GM18907 (cell line): ENCODE data around the gene PRICKLE1.

ENCODE experiments used
- ATAC-seq: cut with Tn5 transposase; IDR thresholded peaks from one replicate; pipeline ENCODE4 v1.9.1; 2021; ENCODE audit warnings: mild to moderate bottlenecking, moderate library complexity; ENCODE audit not compliant: unreplicated experiment

PRICKLE1 gene

GRCh38 chr12:42590330-42590934, 886 bp upstream of the PRICKLE1 start:
- ATAC-seq, result no peak

GRCh38 chr12:42588524-42589464, 752 bp downstream of the PRICKLE1 start:
- peak; percentile 45 for ATAC-seq

- no peak for ATAC-seq
Observed at GRCh38 chr12:42587601-42588523, 1.7 kb downstream of the PRICKLE1 start.

GRCh38 chr12:42586268-42586667, 3.3 kb downstream of the PRICKLE1 start:
- ATAC-seq, result no peak

GRCh38 chr12:42585841-42586216, 3.7 kb downstream of the PRICKLE1 start:
- no peak for ATAC-seq

- ATAC-seq, result no peak
Observed at GRCh38 chr12:42585154-42585840, 4.2 kb downstream of the PRICKLE1 start.

GRCh38 chr12:42584651-42585111, 4.9 kb downstream of the PRICKLE1 start:
- ATAC-seq, result no peak

- ATAC-seq, result no peak
Observed at GRCh38 chr12:42583016-42583415, 6.5 kb downstream of the PRICKLE1 start.

- ATAC-seq, result no peak
Observed at GRCh38 chr12:42582498-42582897, 7.0 kb downstream of the PRICKLE1 start.

GRCh38 chr12:42582050-42582449, 7.5 kb downstream of the PRICKLE1 start:
- no peak for ATAC-seq

- no peak for ATAC-seq
Observed at GRCh38 chr12:42576374-42576773, 13.2 kb downstream of the PRICKLE1 start.

GRCh38 chr12:42575717-42576116, 13.8 kb downstream of the PRICKLE1 start:
- no peak for ATAC-seq

- ATAC-seq, result no peak
Observed at GRCh38 chr12:42574851-42575266, 14.7 kb downstream of the PRICKLE1 start.

- ATAC-seq, result no peak
Observed at GRCh38 chr12:42571327-42572009, 18.1 kb downstream of the PRICKLE1 start.

GRCh38 chr12:42570076-42570475, 19.5 kb downstream of the PRICKLE1 start:
- no peak for ATAC-seq

- peak; percentile 74 for ATAC-seq
Observed at GRCh38 chr12:42568952-42569915, 20.3 kb downstream of the PRICKLE1 start.

GRCh38 chr12:42565633-42566032, 23.9 kb downstream of the PRICKLE1 start:
- ATAC-seq, result no peak

- no peak for ATAC-seq
Observed at GRCh38 chr12:42564996-42565395, 24.6 kb downstream of the PRICKLE1 start.

- ATAC-seq, result no peak
Observed at GRCh38 chr12:42564556-42564955, 25.0 kb downstream of the PRICKLE1 start.
